Erythroblast (primary cell): ENCODE measurements around the gene CNPY3.
"Not testable (repeated sequence)": the region's sequence is repeated elsewhere in the genome, so short reads cannot be mapped to it uniquely, and the experiment has no call there.

Source experiments
- DNase-seq, 2 experiments: peaks; one replicate each; lab custom pipeline; 2025; lab: John Stamatoyannopoulos, UW
- GATA1 ChIP-seq: IDR thresholded peaks from 2 replicates; pipeline ENCODE4 v1.6.1; 2011; ENCODE audit warnings: low read depth, mild to moderate bottlenecking, control low read depth, low read length, moderate library complexity
- POLR2A ChIP-seq: IDR thresholded peaks from 2 replicates; pipeline ENCODE4 v1.6.1; 2011; ENCODE audit warnings: mild to moderate bottlenecking, low read length

The CNPY3 gene

GRCh38 chr6:42928986-42929820 is at the start of gene CNPY3:
CNPY3 (plus strand) TSS chr6:42929480; CDS start chr6:42929571, 91 bp downstream.
- peak; percentile 91 for TF ChIP-seq POLR2A
- no peak for TF ChIP-seq GATA1
- peak; percentile 97 to 98 for DNase-seq

GRCh38 chr6:42880240-42880817 is 49.0 kb upstream of the CNPY3 start:
- not testable (repeated sequence) for DNase-seq

- peak in 1 of 2 experiments; percentile 10 for DNase-seq
These were observed 48.4 kb upstream of the CNPY3 start for GRCh38 chr6:42880871-42881270.

GRCh38 chr6:42885702-42886101 is 43.6 kb upstream of the CNPY3 start:
- TF ChIP-seq POLR2A (no peak), GATA1 (no peak)
- DNase-seq, result no peak

GRCh38 chr6:42888201-42888600 is 41.1 kb upstream of the CNPY3 start:
- DNase-seq, result not testable (repeated sequence)

GRCh38 chr6:42889815-42890214 is 39.5 kb upstream of the CNPY3 start:
- DNase-seq, result peak; percentile 40 to 50
- TF ChIP-seq GATA1 (no peak), POLR2A (no peak)

- TF ChIP-seq POLR2A (peak; percentile 91), GATA1 (no peak)
- peak; percentile 94 to 96 for DNase-seq
These were observed 38.7 kb upstream of the CNPY3 start for GRCh38 chr6:42890311-42891198.

- DNase-seq, result no peak
- no peak for TF ChIP-seq POLR2A
- no peak for TF ChIP-seq GATA1
These were observed 38.0 kb upstream of the CNPY3 start for GRCh38 chr6:42891199-42891722.

- DNase-seq, result peak; percentile 61 to 89
These were observed 35.0 kb upstream of the CNPY3 start for GRCh38 chr6:42894041-42894828.

- no peak for DNase-seq
- TF ChIP-seq GATA1 (no peak), POLR2A (no peak)
These were observed 33.0 kb upstream of the CNPY3 start for GRCh38 chr6:42896178-42896719.

GRCh38 chr6:42898891-42899361 is 30.4 kb upstream of the CNPY3 start:
- peak; percentile 85 to 91 for DNase-seq
- TF ChIP-seq POLR2A (no peak), GATA1 (no peak)

- TF ChIP-seq POLR2A (no peak), GATA1 (no peak)
- DNase-seq, result no peak
These were observed 29.4 kb upstream of the CNPY3 start for GRCh38 chr6:42899871-42900270.

- TF ChIP-seq POLR2A (no peak), GATA1 (no peak)
- peak; percentile 93 to 94 for DNase-seq
These were observed 27.7 kb upstream of the CNPY3 start for GRCh38 chr6:42901538-42901957.

- peak in 1 of 2 experiments; percentile 28 for DNase-seq
These were observed 26.6 kb upstream of the CNPY3 start for GRCh38 chr6:42902429-42903263.
